ELF-1 (cell line): ENCODE results near the gene TLR5.

Experiments
- DNase-seq: peaks from one replicate; pipeline ENCODE4 v3.0.0-alpha.2; 2016; ENCODE audit warnings: low read depth, low spot score

TLR5 gene

DNA sequence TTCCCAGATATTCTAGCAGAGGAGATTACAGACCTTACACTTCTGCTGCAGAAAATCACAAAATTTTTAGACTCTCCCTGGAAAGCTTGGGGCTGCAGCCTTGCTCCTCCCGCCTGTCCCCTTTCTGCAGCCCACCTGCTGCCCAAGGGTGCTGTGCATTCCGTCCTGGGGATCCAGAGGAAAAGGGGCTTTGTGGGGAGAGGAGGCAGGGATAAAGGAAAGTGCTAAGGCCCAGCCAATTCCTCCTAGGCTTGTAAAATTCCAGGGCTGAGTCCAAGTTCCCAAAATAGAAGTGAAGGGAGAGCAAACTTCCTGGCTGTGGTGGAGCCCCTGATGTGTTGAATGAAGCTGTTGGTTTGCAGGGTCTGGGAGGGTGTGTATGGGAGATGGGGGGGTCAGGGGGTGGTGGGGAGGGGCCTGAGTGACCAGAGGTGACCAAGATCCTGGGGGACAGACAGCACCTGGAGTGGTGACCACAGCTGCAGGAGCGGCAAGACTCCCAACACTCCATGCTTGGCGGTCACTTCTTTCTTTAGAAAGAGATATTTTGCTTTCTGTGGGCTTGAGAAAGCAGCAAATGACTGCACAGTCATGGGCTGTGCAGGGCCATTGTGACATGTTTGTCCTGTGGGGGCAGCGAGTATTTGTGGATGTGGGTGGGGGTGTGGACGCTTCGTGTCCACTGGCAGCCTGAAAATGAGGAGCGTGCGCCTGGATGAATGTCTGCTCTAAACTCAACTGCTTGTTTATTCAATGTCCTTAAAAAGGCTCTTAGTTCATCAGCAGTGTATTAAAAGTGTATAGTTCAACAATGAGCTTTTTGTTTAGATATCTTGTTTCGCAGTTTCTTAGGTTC, 68.4 kb downstream of the TLR5 start:
- DNase-seq, result no peak

DNA sequence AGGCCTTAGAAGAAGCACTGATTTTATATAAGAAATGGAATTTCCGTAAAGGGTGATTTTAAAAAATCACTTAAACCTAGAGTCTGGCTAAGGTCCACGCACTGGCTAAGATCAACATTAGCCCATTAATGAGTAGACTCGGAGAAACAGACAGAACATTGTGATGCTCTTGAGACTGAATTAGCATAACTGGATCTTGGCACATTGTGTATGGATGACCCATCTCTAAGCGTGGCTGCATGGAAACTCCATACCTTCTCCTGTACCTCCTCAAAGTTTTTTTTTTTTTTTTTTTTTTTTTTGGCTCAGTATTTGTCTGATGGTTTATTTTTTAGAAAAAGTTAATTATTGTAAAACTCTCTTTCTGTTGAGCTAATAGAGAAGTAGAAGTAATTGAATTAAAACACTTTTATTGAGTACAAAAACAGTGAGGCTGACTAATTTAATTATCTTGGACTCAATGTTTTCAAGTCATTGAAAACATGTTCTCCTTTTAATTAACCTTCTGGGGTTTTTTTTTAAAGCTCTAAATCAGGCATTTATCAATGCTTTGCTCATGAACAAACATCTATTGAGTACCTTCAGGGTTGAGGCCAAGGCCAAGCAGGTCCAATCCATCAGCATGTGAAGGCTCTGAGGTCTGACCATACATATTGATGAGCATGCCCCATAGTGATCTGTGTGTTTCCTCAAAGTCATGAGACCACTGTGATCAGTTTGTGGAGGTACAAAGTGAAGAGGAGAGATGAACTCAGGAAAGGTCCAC, 74.0 kb downstream of the TLR5 start:
- DNase-seq, result no peak

DNA sequence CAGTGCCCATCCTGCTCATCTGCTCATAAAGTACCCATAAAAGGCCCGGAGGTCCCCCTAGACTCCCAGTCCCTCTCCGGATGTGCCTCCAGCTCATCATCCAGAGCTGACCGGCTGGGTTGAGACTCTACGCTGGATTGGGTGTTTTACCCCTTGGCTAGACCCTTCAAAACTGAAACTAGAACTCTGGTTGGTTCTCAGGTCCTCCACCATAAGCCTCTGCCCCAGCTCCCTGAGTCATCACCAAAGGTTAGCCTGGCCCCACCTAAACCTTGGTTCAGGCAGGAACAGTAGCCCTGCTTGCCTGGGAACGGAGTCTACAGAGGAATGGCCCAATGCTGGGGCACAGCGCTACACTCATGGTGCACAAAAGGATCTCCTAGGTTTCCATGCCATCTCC, 75.1 kb downstream of the TLR5 start:
- no peak for DNase-seq

DNA sequence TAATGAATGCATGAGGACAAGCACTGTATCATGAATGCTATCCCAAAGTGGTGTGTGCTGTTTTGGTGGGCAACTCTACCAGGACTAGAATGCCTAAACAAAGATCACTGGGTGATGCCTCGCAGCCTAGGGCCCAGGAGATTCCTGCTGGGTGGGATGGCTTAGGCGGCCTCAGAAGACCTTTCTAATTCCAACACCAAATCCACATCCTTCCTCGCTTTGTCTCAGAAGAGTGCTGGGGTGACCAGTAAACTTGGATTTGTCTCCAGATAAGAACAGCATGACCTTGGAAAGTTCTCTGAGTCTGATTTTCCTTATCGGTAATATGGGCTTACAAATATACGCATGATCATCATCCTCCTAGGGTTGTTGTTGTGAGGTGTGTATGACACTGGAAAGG, 76.6 kb downstream of the TLR5 start:
- DNase-seq, result no peak

DNA sequence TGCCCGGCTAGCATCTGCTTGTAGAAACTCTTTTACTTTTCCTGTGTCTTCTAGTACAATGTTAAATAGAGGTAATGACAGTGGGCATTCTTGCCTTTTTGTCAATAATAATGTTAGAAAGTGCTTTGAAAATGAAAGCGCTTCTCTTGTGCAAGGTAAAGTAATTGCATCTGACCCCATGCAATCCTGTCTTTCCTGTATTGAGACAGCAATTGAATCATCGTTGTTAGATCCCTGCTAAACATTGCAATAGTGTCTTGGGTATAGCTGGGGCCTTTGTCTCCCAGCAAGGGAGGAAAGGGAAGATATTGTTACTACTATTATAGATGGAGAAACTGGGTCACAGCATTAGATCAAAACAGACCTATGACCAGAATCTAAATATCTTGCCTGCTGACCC, 80.9 kb downstream of the TLR5 start:
- DNase-seq, result no peak

DNA sequence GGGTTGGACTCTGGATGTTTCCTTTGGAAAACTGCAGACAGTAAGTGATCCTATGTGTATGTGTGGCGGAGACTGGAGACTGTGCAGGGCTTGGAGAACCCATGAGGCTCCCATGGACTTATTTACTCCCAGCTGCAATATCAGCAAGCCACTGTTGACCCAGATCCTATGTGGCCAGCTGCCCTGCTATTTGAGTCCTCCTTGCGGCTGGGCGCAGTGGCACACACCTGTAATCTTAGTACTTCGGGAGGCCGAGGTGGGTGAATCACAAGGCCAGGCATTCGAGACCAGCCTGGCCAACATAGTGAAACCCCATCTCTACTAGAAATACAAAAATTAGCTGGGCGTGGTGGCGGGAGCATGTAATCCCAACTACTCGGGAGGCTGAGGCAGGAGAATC, 83.5 kb downstream of the TLR5 start:
- no peak for DNase-seq
